Ovary (tissue), 9 donors: ENCODE results near the gene TBC1D8. TPM values are rescaled to one million over a fixed set of nuclear protein-coding genes. Genes with fewer than 3 reads are reported as not detected.

Source experiments
- DNase-seq, 5 donors: peaks; one replicate each; pipeline ENCODE4 v3.0.0-alpha.2; 2019 to 2020
- H3K27ac ChIP-seq, 2 donors: fragments of 200-600 bp; one replicate each; pipeline versions ENCODE4 v1.5.1 to v1.8.0; 2019 to 2022
- H3K27me3 ChIP-seq: fragments of 200-600 bp; one replicate; pipeline ENCODE4 v1.8.0; 2022
- H3K36me3 ChIP-seq: fragments of 200-600 bp; sonication (generic); one replicate; pipeline ENCODE4 v1.5.1; 2019
- H3K4me1 ChIP-seq: one replicate; pipeline ENCODE4 v1.8.1; 2013; ENCODE audit warnings: mild to moderate bottlenecking, moderate library complexity; ENCODE audit not compliant: insufficient read depth
- H3K4me3 ChIP-seq: fragments of 200-600 bp; sonication (generic); one replicate; pipeline ENCODE4 v1.5.1; 2017
- H3K9me3 ChIP-seq, 2 donors: fragments of 200-600 bp in 1 of 2; sonication (generic) in 1 of 2; one replicate each; pipeline versions ENCODE4 v1.5.1 to v1.8.1; 2013 to 2019; ENCODE audit warnings: mild to moderate bottlenecking in 1 of 2, moderate library complexity in 1 of 2
- EP300 ChIP-seq: sonication (generic); formaldehyde crosslinking; IDR thresholded peaks from one replicate; pipeline ENCODE4 v1.6.1; 2017; ENCODE audit warnings: antibody characterized with exemption
- POLR2A ChIP-seq: fragments of 450-650 bp; IDR thresholded peaks from one replicate; pipeline ENCODE4 v1.6.1; 2017; ENCODE audit warnings: antibody characterized with exemption, mild to moderate bottlenecking, moderate library complexity
- WGBS, 3 donors: extraction: QIAGEN DNeasy Blood & Tissue Kit in 1 of 3; methylation state at CpG; one replicate each; pipeline versions ENCODE4 v1.1.5 to v1.1.7; 2013 to 2017; 5-methylcytosine and 5-hydroxymethylcytosine counted together
- intact Hi-C, 4 donors: fragments of 100-400 bp; cut with DNase I; formaldehyde crosslinking; loops; one replicate each; pipeline versions ENCODE4 v1.11.0 to v1.15.1; 2022 to 2023
- polyA plus RNA-seq, 2 donors: library from polyadenylated mRNA; stranded (reverse); fragments of 200-250 nt in 1 of 2; fragments of 350-450 nt in 1 of 2; fragmentation: Illumina TruSeq in 1 of 2; extraction: RNeasy Lipid Tissue Mini Kit (QIAGEN cat#74804) in 1 of 2; gene quantifications; one replicate each; pipeline ENCODE4 v1.2.3, GENCODE V29; 2013 to 2014
- total RNA-seq, 7 donors: library from RNA; depleted of rRNA in 2 of 7; stranded (reverse); fragments of >200 nt in 2 of 7; fragmentation: NEBNext Ultra II Directional in 3 of 7; extraction: Animal tissue kit (Norgen Biotek cat#: 25700) in 3 of 7; gene quantifications; one replicate each; pipeline versions ENCODE4 v1.1.0 to v1.2.4, GENCODE V29; 2016 to 2023
- TF ChIP-seq, protein P1 (sequence below), 3 donors: fragments of 450-650 bp in 2 of 3; fragments of 200-600 bp in 1 of 3; IDR thresholded peaks; one replicate each; pipeline versions ENCODE4 v1.5.1 to v1.8.0; 2016 to 2022; ENCODE audit warnings: antibody characterized with exemption in 3 of 3, mild to moderate bottlenecking in 1 of 3
- donor health status: DM: no; HTN: no; CAD: no; lungs with moderate emphysema.
- donor health status: DM: no; HTN: no; CAD: no.
- donor health status: Bipolar disorder and iron deficiency.
- donor health status: DM: yes; HTN: yes; CAD: no.
- donor health status: DM: no; HTN: no; CAD: no.
- donor health status: DM: yes; HTN: yes; CAD: no.

Gene TBC1D8
- total and polyA plus RNA-seq, 9 donors = 10.8 to 44.6 (median 15.6) TPM

DNA sequence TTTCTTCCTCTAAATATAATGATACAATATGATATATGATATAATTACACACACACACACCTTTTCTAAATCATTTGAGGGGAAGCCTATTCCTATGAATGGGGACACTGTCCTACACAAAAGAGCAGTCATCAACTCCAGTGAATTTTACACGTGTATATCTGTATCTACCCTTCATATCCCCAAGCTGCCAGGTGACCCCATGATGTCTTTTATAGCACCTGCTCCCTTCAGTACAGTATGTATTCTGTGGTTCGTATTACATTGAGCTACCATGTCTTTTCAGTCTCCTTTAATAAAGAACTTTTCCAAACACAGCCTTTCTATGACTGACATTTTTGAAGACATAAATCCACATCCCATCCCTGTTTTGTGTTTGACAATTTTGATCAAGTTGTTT is 19.0 kb downstream of the TBC1D8 start:
- intact Hi-C loops = no loop called here
- WGBS, 3 donors = 76 to 87% (median 82%) methylated on average over 2 of the region's 2 CpGs
- Histone ChIP-seq H3K27ac (no peak overlapping the region), H3K4me3 (no peak overlapping the region), H3K9me3 (no peaks in the 10 kb centered on the region), H3K36me3 (no peaks in the 10 kb centered on the region), H3K27me3 (no peaks in the 10 kb centered on the region), H3K4me1 (peaks cover 2% of the 10 kb centered on the region)
- DNase-seq = no peak
- TF ChIP-seq EP300 = no peak
- TF ChIP-seq, protein P1, sequence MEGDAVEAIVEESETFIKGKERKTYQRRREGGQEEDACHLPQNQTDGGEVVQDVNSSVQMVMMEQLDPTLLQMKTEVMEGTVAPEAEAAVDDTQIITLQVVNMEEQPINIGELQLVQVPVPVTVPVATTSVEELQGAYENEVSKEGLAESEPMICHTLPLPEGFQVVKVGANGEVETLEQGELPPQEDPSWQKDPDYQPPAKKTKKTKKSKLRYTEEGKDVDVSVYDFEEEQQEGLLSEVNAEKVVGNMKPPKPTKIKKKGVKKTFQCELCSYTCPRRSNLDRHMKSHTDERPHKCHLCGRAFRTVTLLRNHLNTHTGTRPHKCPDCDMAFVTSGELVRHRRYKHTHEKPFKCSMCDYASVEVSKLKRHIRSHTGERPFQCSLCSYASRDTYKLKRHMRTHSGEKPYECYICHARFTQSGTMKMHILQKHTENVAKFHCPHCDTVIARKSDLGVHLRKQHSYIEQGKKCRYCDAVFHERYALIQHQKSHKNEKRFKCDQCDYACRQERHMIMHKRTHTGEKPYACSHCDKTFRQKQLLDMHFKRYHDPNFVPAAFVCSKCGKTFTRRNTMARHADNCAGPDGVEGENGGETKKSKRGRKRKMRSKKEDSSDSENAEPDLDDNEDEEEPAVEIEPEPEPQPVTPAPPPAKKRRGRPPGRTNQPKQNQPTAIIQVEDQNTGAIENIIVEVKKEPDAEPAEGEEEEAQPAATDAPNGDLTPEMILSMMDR (IDR thresholded peaks at IDR 0.05) = no peak
- TF ChIP-seq POLR2A = no peak

DNA sequence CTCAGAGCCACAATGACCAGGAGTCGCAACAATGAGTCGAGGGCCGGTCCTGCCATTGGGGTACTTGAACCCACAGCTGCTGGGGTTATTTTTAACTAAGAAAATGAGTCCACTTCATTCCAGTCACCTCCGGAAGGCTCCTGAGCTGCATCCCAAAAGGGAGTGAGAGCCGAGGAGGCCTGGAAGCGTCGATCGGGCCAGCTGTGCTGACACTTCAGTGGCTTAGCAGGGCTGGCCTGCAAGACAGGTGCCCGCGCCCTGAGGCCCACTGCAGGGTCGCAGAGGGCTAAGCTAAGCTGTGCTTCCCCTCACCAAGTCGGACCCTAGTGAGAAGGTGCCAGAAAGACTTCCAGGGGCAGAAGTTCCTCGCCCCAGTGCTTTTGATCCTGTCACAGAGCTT is 21.1 kb downstream of the TBC1D8 start:
- no peak overlapping the region for H3K4me3 ChIP-seq
- no peaks in the 10 kb centered on the region for H3K9me3 ChIP-seq
- 87 to 96% (median 95%) methylated on average over 13 of the region's 13 CpGs for WGBS, 3 donors
- H3K27me3 ChIP-seq = no peaks in the 10 kb centered on the region
- peaks cover 4% of the 10 kb centered on the region for H3K4me1 ChIP-seq
- TF ChIP-seq EP300 = no peak
- TF ChIP-seq, protein P1 (IDR thresholded peaks at IDR 0.05) = no peak
- no peak for TF ChIP-seq POLR2A
- no peaks in the 10 kb centered on the region for H3K36me3 ChIP-seq
- no peak overlapping the region for H3K27ac ChIP-seq
- intact Hi-C loops = no loop called here
- DNase-seq = no peak

DNA sequence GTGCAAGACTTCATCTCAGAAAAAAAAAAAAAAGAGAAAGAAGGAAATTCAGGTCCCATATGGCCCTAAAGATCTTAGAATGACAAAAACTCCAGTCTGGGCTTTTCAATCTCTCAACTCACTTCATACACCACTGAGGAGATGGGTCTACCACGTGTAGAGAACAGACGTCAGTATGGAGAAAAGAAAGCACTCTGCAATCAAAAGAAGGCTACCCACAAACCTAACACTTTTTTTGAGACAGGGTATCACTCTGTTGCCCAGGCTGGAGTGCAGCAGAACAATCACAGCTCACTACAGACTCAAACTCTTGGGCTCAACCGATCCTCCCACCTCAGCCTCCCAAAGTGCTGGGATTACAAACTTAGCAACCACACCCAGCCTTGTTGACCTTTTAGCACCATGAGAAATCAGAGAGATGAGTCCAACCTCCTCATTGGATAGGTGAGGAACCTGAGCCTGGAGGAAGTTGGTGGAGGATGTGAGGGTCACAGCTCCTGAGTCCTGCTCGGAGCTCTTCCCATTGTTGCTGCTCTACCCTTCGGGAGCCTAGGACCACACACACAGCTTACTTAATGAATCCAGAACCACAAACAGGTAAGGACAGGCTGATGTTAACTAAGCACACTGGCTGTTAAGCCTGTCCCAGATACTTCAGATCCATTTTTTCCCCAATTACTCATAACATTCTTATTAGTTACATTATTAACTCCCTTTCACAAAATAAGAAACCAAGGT is 23.7 kb downstream of the TBC1D8 start:
- no peak for DNase-seq
- Histone ChIP-seq H3K27ac (no peak overlapping the region), H3K4me1 (peaks cover 12% of the 10 kb centered on the region), H3K27me3 (no peaks in the 10 kb centered on the region), H3K36me3 (no peaks in the 10 kb centered on the region), H3K9me3 (no peaks in the 10 kb centered on the region), H3K4me3 (no peak overlapping the region)
- TF ChIP-seq, protein P1 (IDR thresholded peaks at IDR 0.05) = no peak
- TF ChIP-seq EP300 = no peak
- no peak for TF ChIP-seq POLR2A
- intact Hi-C loops = no loop called here
- 56 to 79% (median 65%) methylated on average over 5 of the region's 5 CpGs for WGBS, 3 donors

DNA sequence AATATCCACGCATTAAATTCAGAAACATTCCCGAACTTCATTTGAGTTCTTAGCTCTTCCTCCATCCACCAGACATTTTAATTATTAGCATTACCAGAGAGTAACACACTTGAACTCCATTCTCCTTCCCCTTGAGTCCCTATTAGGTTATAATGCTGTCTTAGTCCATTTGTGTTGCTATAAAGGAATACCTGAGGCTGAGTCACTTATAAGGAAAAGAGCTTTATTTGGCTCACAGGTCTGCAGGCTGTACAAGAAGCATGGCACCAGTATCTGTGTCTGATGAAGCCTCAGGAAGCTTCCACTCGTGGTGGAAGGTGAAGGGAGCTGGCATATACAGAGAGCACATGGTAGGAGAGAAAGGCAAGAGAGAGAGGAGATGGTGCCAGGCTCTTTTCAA is 25.4 kb downstream of the TBC1D8 start:
- Histone ChIP-seq H3K27ac (no peak overlapping the region), H3K36me3 (no peaks in the 10 kb centered on the region), H3K4me1 (peaks cover 12% of the 10 kb centered on the region), H3K4me3 (no peak overlapping the region), H3K27me3 (no peaks in the 10 kb centered on the region), H3K9me3 (no peaks in the 10 kb centered on the region)
- 93 to 94% (median 94%) methylated on average over 3 of the region's 3 CpGs for WGBS, 3 donors
- DNase-seq = no peak
- intact Hi-C loops = no loop called here
- TF ChIP-seq, protein P1 (IDR thresholded peaks at IDR 0.05) = no peak
- TF ChIP-seq EP300 = no peak
- TF ChIP-seq POLR2A = no peak
